Measurements from ENCODE around the gene NCKAP5L.
A peak's percentile ranks its signal among the peaks of the same experiment; 100 is the strongest.
"Not testable (repeated sequence)": the region's sequence is repeated elsewhere in the genome, so short reads cannot be mapped to it uniquely, and the experiment has no call there.

Gene NCKAP5L, protein sequence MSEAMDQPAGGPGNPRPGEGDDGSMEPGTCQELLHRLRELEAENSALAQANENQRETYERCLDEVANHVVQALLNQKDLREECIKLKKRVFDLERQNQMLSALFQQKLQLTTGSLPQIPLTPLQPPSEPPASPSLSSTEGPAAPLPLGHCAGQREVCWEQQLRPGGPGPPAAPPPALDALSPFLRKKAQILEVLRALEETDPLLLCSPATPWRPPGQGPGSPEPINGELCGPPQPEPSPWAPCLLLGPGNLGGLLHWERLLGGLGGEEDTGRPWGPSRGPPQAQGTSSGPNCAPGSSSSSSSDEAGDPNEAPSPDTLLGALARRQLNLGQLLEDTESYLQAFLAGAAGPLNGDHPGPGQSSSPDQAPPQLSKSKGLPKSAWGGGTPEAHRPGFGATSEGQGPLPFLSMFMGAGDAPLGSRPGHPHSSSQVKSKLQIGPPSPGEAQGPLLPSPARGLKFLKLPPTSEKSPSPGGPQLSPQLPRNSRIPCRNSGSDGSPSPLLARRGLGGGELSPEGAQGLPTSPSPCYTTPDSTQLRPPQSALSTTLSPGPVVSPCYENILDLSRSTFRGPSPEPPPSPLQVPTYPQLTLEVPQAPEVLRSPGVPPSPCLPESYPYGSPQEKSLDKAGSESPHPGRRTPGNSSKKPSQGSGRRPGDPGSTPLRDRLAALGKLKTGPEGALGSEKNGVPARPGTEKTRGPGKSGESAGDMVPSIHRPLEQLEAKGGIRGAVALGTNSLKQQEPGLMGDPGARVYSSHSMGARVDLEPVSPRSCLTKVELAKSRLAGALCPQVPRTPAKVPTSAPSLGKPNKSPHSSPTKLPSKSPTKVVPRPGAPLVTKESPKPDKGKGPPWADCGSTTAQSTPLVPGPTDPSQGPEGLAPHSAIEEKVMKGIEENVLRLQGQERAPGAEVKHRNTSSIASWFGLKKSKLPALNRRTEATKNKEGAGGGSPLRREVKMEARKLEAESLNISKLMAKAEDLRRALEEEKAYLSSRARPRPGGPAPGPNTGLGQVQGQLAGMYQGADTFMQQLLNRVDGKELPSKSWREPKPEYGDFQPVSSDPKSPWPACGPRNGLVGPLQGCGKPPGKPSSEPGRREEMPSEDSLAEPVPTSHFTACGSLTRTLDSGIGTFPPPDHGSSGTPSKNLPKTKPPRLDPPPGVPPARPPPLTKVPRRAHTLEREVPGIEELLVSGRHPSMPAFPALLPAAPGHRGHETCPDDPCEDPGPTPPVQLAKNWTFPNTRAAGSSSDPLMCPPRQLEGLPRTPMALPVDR (N-terminal part only)
- 14.7 to 16.3 reads per million in 2 donors for total RNA-seq

DNA sequence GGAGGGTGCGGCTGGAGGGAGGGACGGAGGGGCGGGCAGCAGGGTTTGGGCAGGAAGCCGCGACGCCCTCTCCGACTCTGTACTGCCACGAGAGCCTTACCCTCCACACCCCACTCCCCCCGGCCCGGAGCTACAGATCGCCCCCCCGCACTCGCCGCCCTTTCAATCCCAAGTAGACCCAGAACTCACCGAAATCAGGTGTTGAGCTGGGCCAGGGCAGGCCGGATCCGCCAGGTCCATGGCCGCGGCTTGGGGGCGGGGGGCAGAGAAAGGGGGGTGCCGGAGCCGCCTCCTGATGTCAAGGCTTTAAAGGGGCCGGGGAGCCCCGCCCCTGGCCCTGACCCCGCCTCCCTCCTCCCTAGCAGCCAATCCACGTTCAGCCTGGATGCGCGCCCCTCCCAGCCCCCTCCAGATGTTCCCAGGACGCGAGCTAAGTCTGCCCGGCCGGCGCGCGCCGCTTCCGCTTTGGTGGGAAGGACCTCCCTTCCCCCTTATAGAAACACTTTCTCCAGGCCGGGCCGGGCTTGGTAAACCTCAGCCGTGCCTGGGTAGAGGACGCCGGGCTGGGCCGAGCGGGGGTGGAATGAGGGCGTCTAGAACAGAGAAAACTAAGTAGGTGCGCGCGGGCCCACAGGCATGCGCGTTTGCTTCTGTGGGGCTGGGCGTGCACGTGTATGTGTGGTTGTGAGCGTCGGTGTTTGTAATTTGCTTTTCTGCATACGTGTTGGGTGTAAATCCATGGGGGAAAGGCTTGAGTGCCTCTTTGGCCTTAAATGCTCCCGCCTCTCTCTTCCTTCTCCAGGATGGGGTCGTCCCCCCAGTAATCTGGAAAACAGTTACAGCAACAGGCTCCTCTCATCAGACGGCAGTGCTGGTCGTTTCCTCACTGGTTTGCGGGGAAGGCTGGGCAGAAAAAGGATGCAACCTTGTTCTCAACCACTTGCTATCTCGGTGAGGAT lies at the start of gene NCKAP5L:
Gene NCKAP5L, minus strand, starts transcription at position 281 of the 959 bp plus-strand sequence. CDS start 24,369 bp downstream, outside the sequence.
- peak; percentile 92 for DNase-seq

DNA sequence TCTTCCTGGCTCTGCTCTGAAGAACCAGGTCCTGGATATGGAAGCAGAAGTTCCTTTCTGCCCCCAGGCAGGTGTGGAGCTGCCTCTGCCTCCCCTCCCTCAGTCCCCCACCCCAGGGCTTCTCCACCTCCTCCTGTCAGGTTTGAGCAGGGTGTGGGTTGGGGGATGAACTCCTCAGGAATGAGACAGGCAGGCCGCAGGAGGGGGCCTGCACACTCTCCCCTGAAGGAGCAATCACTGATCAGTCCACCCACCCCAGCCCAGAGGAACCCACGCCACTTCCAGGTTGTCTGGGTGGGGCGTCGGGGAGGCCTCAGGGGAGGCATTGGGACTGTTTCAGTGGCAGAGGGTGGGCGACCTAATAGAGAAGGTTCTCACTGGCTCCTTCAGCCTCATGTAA lies 48.9 kb upstream of the NCKAP5L start:
- DNase-seq: no peak

DNA sequence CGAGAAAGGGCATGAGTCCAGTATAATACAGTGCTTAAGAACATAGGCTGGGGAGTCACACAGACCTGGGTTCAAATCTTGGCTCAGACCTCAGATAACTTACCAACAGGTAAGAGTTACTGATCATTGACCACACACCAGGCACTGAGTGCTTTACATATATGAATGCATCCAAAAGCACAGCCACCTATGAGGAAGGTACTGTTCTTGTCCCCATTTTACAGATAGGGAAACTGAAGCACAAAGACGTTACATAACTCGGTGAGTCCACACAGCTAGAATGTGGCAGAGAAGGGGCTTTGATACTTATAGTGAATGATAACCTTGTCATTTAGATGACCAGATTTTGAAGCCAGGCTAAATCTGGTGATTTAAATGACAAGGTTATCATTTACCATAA lies 47.9 kb upstream of the NCKAP5L start:
- DNase-seq: no peak

DNA sequence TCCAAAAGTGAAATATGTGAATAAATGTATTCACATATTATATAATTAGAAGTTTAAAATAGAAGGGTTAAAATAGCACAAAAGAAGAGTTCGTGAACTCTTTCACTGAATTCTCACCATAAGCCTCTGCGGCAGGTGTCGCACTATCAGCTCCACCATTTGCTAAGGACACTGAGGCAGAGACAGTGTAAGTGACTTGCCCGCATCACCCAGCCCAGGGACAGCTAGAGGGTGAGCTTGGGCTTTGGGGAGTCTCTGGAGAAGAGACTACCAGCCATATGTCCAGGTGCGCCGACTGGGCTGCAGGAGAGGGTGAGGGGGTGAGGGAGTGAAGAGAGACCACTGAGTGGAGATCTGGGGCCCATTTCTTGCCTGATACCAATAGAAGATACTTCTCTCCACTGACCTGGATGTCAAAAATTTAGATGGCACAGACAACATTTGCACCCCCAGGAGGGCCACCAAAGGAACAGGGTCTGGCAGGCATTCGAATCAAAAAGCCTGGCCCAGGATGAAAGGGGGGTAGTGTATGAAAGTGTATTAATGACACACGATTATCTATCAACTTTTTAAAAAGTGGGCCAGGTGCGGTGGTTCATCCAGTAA lies 47.0 kb upstream of the NCKAP5L start:
- no peak for DNase-seq

DNA sequence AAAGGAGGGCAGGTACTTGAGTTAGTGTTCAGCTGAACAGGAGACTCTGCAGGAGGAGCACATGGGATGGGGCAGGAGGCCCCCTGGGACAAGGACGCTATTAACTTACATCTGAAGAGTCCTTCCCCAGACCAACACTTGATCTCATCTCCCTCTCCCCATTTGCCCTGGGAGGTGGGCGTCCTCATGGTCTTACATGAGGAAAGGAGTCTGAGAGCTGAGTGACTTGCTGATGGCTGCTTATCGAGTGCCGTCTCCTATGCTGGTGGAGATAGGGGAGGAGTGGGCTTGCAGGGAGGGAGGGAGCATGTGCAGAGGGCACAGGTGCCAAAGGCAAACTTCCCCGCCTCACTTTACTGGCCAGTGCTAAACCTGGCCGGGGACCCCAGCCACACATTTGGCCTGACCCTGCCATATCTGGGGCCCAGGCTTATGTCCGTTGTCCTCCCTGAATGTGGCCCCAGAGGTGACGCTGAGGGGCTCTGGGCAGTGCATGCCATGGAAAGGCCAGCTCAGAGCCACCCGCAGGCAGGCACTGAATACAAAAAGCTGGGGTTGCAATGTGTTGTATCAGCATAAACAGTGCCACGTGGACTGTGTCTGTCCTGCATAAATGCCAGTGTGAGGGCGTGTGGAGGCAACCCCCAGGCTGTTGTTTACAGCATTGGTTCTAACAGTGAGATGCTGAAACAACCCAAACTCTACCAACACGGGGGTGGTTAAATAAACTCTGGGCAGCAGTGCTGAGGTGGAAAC lies 46.1 kb upstream of the NCKAP5L start:
- no peak for DNase-seq

DNA sequence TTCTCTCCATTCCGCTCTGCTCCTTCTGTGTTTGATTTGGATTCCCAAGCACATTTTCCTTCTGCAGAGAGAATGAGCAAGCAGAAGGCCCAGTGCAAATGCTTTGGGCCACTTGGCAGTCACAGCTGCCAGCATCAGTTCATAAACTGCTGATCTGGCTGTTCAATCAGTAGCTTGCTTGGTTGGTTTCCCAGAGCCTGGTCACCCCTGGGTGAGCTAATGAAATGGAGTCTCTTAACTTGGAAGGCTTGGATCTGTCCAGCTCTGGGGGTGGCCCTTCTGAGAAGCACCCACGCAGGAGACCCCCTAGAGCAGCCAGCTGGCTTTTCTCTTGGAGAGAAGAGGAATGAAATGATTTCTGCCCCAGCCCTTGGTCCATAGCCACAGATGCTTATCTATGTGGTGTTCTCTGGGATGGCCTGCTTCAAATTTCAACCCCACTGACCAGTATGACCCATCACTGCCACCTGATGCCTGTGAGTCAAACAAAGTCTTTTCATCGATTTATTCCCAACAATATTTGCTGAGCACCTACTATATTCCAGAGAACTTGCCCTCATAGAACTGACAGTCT lies 45.2 kb upstream of the NCKAP5L start:
- DNase-seq: no peak

DNA sequence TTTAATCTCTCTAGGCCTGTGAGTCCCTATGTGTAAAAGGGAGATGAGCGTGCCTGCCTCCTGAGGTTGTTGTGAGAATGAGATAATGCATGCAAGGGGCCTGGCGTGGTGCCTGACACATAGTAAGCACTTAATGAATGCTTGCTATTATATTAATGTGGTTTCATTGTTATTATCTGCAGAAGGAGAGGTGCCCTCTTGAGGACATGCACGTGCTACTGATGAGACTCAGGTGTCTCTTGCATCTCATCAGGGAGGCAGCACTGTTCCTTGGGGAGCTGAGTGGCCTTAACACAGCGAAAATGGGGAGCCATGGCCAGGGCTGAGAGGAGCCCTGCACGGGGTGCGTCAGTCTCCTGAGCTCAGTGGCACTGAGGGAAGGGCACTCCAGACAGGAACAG lies 44.6 kb upstream of the NCKAP5L start:
- no peak for DNase-seq

DNA sequence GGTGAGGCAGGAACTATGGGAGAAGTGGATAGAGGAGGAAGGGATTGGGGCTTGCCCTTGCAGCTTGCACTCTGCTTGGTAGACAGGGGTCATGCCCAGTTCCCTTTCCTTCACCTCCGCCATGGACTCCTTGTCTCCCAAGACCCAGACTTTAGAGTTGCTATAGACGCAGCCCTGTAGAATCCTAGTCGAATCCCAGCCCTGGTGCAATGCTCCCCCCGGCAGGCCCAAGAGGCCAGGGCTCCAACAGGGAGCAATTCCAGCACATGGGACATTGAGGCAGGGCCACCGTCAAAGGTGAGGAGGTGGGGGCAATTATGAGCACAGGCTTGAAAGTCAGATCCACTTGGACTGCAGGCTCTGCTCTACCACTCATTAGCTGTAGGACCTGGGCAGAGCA lies 44.2 kb upstream of the NCKAP5L start:
- no peak for DNase-seq

DNA sequence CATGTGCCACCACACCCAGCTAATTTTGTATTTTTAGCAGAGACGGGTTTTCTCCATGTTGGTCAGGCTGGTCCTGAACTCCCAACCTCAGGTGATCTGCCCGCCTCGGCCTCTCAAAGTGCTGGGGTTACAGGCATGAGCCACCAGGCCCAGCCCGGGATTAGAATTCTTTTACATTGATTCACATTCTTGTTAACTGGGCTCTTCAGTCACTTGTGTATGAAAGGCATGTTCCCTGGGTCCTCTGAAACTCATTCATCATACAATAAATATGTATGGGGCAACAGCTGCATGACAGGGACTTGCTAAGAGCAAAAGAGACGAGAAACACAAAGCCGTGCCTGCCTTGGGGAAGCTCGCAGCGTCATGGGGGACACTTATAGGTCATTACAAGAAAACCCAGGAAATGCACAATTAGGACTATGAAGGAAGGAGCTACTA lies 43.6 kb upstream of the NCKAP5L start:
- DNase-seq: not testable (repeated sequence)

DNA sequence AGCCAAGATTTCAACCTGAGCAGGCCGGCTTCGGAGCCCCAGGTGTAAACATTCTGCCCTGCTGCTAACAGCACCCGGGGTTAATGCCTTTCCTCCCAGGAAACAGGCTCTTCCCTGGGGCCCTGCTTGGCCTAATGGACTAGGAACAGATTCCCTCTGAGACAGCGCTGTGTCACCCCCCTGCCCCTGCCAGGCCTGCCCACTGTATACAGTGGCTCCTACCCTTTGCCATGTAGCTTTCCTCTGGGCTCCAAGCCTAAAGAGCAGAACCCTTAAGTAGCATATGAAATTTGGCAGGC lies 43.0 kb upstream of the NCKAP5L start:
- no peak for DNase-seq

DNA sequence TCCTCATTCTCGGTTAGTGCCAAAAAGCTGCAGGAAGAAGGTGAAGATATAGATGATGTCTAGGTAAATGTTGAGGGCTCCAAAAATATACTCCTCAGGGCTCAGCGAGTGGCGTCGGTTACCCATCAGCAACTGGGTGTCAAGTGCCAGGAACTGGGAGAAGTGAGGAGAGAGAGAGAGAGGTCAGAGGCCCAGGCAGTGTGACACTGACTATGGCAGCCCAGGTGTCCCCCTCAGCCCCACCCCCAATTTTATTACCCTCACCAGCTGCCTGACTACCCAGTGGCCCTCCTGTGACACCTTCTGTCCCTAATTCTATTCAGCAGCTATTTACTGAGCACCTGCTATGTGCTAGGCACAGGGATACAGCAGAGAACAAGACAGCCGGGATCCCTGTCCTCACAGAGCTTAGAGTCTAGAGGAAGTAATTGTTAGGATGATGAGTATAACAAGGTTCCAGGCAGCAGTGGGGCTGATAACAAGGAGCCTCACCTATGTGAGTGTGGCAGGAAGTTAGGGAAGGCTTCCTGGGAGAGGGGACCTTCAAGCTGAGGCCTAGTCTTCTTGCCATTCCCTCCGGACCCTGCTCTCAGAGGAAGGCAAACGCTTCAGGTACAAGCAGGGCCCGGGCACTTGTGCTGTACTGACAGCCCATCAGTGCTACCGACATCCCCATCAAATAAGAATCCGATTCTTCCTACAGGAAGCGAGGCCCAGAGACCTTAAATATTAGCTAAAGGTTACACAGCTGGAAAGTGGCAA lies 42.5 kb upstream of the NCKAP5L start:
- DNase-seq: no peak

DNA sequence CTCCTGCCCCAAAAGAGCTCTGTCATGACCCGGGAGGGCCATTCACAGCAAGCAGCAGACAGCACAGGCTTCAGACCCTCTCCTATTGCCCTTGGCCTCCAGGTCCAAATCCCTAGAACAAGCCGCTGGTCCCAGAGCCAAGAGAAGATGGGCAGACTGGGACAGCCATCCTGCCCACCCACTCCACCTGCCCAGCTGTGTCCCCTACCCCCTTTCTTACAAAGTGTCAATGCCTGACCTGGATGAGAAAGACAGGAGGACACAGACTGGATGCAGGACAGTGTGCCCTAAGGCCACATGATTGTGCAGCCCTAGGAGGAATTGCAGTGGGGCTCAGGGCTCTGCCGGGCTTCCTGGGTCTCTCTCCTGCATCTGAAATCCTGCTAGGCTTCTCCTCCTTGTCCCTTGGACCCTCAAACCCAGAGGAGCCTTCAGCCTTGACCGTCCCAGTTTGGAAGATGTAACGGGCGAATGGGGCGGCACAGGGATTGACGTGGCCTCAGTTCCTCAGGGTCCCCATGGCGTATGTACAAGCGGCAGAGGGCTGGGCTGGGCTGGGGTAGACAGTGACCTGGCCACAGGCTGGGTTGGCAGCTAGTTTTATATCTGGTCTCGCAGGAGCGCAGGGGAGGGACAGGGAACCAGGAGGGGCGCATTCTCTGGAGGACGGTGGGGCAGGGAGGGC lies 41.7 kb upstream of the NCKAP5L start:
- no peak for DNase-seq

DNA sequence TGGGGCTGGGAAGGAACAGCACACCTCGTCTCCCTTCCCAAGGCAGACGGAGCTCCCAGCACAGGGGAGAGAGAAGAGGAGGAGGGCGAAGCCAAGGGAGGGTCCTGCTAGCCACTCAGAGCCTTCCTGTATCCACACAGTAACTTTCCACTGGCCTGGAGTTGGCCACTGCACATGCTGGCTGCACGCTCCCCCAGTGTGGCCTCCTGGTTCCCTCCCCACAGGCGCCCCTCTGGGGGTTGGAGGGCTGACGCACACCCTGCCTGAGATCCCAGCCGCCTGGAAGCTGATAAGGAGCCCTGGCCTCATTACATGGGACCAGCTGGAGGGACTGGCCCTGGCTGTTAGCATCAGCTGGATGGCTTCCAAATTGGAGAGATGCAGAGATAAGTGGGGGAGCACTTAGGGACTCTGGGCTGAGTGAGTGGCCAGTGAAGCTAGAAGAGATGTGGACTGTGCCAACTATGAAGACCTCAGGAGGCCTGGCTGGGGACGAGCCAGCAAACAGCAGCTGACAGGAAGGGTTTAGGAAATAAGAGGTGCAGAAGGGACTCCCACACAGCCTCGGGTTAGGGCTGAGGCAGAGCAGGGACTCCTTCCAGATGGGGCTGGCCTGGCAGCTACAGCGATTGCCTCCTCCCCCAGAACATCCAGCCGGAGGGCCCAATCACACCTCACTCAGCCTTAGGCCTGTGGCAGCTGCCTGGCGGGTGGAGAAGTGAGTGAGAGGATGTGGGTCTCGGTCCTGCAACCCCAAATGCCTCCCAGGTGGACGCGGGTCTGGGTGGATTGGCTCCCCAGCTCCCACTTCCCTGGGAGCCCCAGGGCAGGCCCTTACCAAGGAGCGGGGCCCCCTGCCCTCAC lies 41.0 kb upstream of the NCKAP5L start:
- no peak for DNase-seq

DNA sequence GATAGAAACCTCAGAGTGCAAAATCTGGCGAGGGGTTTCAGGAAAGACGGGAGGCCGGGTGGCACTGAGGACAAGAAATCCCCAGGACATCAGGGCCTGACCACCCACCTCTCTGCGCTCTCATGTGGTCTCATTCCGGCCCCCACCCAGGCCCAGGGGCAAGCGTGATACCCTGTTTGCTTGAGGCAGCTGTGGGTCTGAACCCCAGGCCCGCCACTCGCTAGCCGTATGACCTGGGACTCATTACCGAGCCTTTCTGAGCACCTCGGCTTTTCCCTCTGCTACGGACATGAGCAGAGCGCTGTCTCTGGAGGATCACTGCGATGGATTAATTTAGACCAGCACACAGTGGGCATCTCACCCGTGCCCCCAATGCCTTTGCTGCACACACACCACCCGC lies 40.2 kb upstream of the NCKAP5L start:
- no peak for DNase-seq

DNA sequence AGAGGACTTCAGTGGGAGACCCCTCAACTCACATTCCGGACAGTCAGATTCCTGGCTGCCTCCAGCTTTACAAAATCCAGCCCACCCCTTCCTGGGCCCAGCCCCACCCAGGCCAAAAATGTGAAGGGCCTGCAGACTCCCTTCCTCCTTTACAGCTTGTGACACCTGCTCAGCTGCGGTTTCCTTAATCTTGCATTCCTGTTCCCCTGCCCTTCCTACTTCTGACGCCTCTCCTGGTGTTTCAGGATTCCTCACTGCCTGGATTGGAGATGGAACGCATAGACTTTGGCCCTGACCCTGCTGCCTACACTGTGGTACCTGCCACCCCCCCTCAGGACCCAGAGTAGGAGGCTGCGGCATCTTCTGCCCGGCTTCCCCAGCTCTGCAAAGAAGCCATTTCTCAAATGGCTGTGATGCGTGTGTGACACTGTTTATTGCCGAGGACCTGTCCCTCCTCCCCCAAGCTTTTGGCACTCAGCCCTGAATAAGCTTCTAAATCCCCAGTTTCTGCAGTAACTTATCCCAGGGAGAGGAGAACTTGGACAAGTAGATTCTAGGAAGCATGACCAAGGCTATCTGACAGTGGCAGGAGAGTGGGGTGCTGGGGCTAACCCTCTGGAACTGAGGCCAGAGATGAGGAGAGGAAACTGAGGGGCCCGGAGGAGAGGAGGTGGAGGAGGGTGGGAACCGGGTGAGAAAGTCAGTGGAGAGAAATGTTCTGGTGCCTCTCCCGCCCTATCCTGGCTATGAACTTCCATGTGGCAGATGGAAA lies 39.5 kb upstream of the NCKAP5L start:
- no peak for DNase-seq

DNA sequence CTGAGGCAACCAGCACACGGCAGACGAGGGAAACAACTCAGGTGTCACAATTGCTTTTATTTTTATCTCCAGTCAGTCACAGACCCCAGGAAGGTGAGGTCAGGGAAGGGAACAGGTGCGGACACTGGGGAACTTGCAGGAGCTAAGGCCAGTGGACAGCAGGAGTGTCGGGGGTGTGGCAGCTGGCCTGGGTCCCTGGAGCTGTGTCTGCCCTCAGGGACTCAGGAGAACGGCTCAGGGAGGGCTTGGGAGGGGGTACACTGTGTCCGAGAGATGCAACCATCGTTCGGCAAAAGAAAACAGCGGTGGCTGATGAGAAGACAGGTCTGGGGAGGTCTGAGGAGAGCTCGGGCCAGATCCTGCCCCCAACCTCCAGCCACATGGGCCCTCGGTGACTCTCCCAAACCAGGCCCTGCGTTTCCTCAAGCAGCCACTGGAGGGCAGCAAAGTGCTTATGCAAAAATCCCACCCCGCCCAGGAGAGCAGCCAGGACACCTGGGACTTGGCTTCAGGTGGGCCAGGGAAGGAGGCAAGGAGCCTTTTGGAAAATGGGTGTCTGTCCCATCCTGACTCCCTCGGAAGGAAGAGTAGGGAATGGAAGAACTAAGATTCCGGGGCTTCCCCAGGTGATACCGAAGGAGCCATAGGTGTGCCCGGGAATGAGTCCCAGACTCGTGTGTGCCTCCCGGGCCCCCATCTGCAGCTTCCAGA lies 38.8 kb upstream of the NCKAP5L start:
- peak; percentile 68 for DNase-seq

DNA sequence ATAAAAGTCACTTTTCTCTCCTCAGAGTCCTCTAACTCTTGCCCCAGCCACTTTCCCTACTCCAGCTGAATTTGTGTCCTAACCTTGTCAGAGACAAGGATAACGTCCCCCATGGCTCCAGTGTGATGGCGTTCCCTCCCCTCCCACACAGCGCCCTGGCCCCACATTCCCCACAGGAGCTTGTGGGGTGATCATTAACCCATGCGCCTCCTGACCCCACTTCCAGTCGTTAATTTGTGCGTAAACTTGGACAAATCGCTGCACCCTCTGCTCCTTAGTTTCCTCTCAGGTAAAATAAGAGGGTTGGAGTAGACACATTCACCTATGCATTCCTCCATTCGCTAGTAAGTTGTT lies 37.5 kb upstream of the NCKAP5L start:
- DNase-seq: no peak

Measured in T-helper 9 cell (primary cell).